ENCODE data around the gene NMNAT3. TPM values are rescaled to one million over a fixed set of nuclear protein-coding genes. Genes with fewer than 3 reads are reported as not detected.

Gene NMNAT3
- polyA plus RNA-seq, 1 of the 3 experiments (the other 2 are of a cell fraction): not detected

DNA sequence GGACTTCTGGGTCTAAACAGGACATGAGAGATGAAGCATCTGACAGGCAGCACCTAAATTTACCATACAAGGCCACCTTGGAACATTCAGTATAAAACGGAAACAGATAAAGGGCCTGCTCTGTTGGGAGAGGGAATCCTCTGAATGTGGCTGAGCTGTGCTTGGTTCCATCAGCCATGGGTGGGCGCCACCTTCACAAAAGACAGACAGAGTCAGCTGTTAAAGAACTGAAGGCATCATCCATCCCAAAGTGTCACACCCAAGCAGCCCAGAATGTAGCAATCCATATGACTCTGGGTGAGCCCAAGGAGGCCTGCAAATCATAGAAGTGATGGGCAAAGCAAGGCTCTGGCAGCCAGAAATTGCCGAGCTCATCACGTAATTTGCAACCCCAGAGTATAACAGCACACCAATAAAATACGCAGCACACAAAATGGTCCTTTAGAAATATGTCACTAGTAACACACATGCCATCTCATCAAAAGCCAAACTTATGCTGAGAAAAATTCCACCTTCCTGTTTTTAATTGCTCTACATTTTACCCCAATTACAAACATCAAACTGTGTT lies 113.4 kb downstream of the NMNAT3 start:
- no peaks in the 10 kb centered on the region for H3K36me3 ChIP-seq (replicated peaks in 1 of 2; ENCODE audit: control insufficient read depth in 1 of 2, insufficient read depth in 2 of 2, low read length in 1 of 2)
- H2AFZ ChIP-seq (ENCODE audit: low read depth): no peak overlapping the region
- no peak overlapping the region; a peak in 1 of 4 replicates for H3K4me3 ChIP-seq (ENCODE audit: low read depth in 2 of 2, low read length in 1 of 2)
- POLR2A ChIA-PET: interaction anchor here (1.3 kb wide), 1 partner anchor 371 kb away, joined by 6 read pairs; the partner anchor contains the start of gene CLSTN2
- no peak overlapping the region; a peak in 1 of 4 replicates for H3K27ac ChIP-seq (ENCODE audit: low read depth in 2 of 2, low read length in 1 of 2)
- no peak overlapping the region for H3K9ac ChIP-seq
- H3K4me2 ChIP-seq: no peak overlapping the region
- no peaks in the 10 kb centered on the region for H3K9me2 ChIP-seq
- no peaks in the 10 kb centered on the region for H3F3A ChIP-seq (replicated peaks; ENCODE audit: insufficient read depth)
- H3K9me3 ChIP-seq: no peaks in the 10 kb centered on the region
- CTCF ChIA-PET: interaction anchor here (0.6 to 1.7 kb wide), 35 partner anchors 9 to 1175 kb away, joined by 3 to 59 read pairs (median 4); partner anchors contain the start of genes CLSTN2 and RBP1
- WGBS (ENCODE audit: low lambda C conversion rate): 60% methylated on average over 4 of the region's 5 CpGs
- no peak; the same call in 1 of the 2 replicates for TF ChIP-seq MXI1 (IDR thresholded peaks at IDR 0.05; ENCODE audit: low read depth, low read length)
- TF ChIP-seq, protein P1, sequence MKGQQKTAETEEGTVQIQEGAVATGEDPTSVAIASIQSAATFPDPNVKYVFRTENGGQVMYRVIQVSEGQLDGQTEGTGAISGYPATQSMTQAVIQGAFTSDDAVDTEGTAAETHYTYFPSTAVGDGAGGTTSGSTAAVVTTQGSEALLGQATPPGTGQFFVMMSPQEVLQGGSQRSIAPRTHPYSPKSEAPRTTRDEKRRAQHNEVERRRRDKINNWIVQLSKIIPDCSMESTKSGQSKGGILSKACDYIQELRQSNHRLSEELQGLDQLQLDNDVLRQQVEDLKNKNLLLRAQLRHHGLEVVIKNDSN (IDR thresholded peaks at IDR 0.05; ENCODE audit: borderline replicate concordance, low read depth): no peak
- no peak for TF ChIP-seq FOSL2 (IDR thresholded peaks at IDR 0.05; ENCODE audit: borderline replicate concordance, low read depth)
- TF ChIP-seq NFIC (IDR thresholded peaks at IDR 0.05; ENCODE audit: borderline replicate concordance): no peak
- TF ChIP-seq, protein P2, sequence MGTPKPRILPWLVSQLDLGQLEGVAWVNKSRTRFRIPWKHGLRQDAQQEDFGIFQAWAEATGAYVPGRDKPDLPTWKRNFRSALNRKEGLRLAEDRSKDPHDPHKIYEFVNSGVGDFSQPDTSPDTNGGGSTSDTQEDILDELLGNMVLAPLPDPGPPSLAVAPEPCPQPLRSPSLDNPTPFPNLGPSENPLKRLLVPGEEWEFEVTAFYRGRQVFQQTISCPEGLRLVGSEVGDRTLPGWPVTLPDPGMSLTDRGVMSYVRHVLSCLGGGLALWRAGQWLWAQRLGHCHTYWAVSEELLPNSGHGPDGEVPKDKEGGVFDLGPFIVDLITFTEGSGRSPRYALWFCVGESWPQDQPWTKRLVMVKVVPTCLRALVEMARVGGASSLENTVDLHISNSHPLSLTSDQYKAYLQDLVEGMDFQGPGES (IDR thresholded peaks at IDR 0.05; ENCODE audit: low read depth, low read length): no peak
- TF ChIP-seq, protein P3, sequence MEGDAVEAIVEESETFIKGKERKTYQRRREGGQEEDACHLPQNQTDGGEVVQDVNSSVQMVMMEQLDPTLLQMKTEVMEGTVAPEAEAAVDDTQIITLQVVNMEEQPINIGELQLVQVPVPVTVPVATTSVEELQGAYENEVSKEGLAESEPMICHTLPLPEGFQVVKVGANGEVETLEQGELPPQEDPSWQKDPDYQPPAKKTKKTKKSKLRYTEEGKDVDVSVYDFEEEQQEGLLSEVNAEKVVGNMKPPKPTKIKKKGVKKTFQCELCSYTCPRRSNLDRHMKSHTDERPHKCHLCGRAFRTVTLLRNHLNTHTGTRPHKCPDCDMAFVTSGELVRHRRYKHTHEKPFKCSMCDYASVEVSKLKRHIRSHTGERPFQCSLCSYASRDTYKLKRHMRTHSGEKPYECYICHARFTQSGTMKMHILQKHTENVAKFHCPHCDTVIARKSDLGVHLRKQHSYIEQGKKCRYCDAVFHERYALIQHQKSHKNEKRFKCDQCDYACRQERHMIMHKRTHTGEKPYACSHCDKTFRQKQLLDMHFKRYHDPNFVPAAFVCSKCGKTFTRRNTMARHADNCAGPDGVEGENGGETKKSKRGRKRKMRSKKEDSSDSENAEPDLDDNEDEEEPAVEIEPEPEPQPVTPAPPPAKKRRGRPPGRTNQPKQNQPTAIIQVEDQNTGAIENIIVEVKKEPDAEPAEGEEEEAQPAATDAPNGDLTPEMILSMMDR (IDR thresholded peaks at IDR 0.05): 0 out of 2 replicates have a peak, but pooled peaks have one; percentile 13
- TF ChIP-seq SMC3 (IDR thresholded peaks at IDR 0.05; ENCODE audit: low read depth, low read length): peak; percentile 82
- no peak for TF ChIP-seq POLR2AphosphoS5 (IDR thresholded peaks at IDR 0.05; ENCODE audit: low read depth, low read length)
- no peak for TF ChIP-seq EZH2phosphoT487 (IDR thresholded peaks at IDR 0.05; ENCODE audit: borderline replicate concordance, low read depth)
- TF ChIP-seq ELF1 (IDR thresholded peaks at IDR 0.05): no peak
- TF ChIP-seq RAD21 (IDR thresholded peaks at IDR 0.05; ENCODE audit: low read length): peak; percentile 93
- no peaks in the 10 kb centered on the region for H3K79me2 ChIP-seq (ENCODE audit: insufficient read depth)
- no peaks in the 10 kb centered on the region for H4K20me1 ChIP-seq (ENCODE audit: insufficient read depth)
- DNase-seq: peak; percentile 56
- no peaks in the 10 kb centered on the region for H3K27me3 ChIP-seq (ENCODE audit: insufficient read depth)
- peaks cover 0 to 13% of the 10 kb centered on the region in 2 experiments; a peak in 2 of 4 replicates for H3K4me1 ChIP-seq (ENCODE audit: control insufficient read depth in 1 of 2, insufficient read depth in 2 of 2, low read depth in 1 of 2, low read length in 1 of 2)
